K562 (cell line): ENCODE data around the gene KIF20B. TPM values are rescaled to one million over a fixed set of nuclear protein-coding genes. Genes with fewer than 3 reads are reported as not detected.

Experiments
- BDP1 ChIP-seq: IDR thresholded peaks from 3 replicates; pipeline ENCODE4 v1.6.1; 2011; ENCODE audit not compliant: insufficient read length, insufficient read depth
- CBX1 ChIP-seq: sonication (generic); IDR thresholded peaks from 2 replicates; pipeline ENCODE4 v1.6.1; 2016; ENCODE audit warnings: antibody characterized with exemption, low read depth, mild to moderate bottlenecking
- CEBPG ChIP-seq, 3 experiments: fragments of 200-800 bp in 1 of 3; sonication (Bioruptor generic) in 1 of 3; sonication (generic) in 1 of 3; formaldehyde crosslinking in 1 of 3; IDR thresholded peaks in 2 of 3; conservative IDR thresholded peaks in 1 of 3; 2 replicates each; pipeline versions ENCODE4 v1.6.1 to v1.8.0; 2016 to 2022; ENCODE audit warnings: missing compliant biosample characterization in 2 of 3, missing genetic modification characterization in 2 of 3, mild to moderate bottlenecking in 1 of 3, missing genetic modification reagents in 1 of 3
- CHD2 ChIP-seq: IDR thresholded peaks from 2 replicates; pipeline ENCODE4 v1.6.1; 2011; ENCODE audit warnings: low read depth, low read length
- EHMT2 ChIP-seq: fragments of 450-650 bp; IDR thresholded peaks from 2 replicates; pipeline ENCODE4 v1.6.1; 2018; ENCODE audit warnings: antibody characterized with exemption
- FOS ChIP-seq: IDR thresholded peaks from 3 replicates; pipeline ENCODE4 v1.6.1; 2011; ENCODE audit not compliant: insufficient read length; ENCODE audit errors: extremely low read depth
- GTF2F1 ChIP-seq: IDR thresholded peaks from 2 replicates; pipeline ENCODE4 v1.6.1; 2011; ENCODE audit warnings: low read depth, low read length, improper control_type of control experiment
- HDAC3 ChIP-seq: fragments of 450-650 bp; IDR thresholded peaks from 2 replicates; pipeline ENCODE4 v1.6.1; 2018; ENCODE audit warnings: borderline replicate concordance, mild to moderate bottlenecking, moderate library complexity; ENCODE audit not compliant: partially characterized antibody
- KAT7 ChIP-seq: sonication (generic); formaldehyde crosslinking; IDR thresholded peaks from 2 replicates; pipeline ENCODE4 v1.8.0; 2022; ENCODE audit warnings: missing genetic modification reagents, mild to moderate bottlenecking, borderline replicate concordance
- KLF1 ChIP-seq: fragments of 450-650 bp; IDR thresholded peaks from 2 replicates; pipeline ENCODE4 v1.6.1; 2016; ENCODE audit warnings: missing genetic modification characterization, missing compliant biosample characterization
- LCOR ChIP-seq: sonication (generic); formaldehyde crosslinking; IDR thresholded peaks from 2 replicates; pipeline ENCODE4 v1.8.0; 2022; ENCODE audit warnings: mild to moderate bottlenecking, missing genetic modification reagents
- MCM2 ChIP-seq: fragments of 450-650 bp; IDR thresholded peaks from 2 replicates; pipeline ENCODE4 v1.6.1; 2017; ENCODE audit warnings: low read depth, mild to moderate bottlenecking
- MTA3 ChIP-seq: fragments of 450-650 bp; formaldehyde crosslinking; IDR thresholded peaks from 2 replicates; pipeline ENCODE4 v1.6.1; 2017; ENCODE audit warnings: mild to moderate bottlenecking, borderline replicate concordance
- NFRKB ChIP-seq: fragments of 450-650 bp; IDR thresholded peaks from 2 replicates; pipeline ENCODE4 v1.6.1; 2016; ENCODE audit warnings: low read depth
- NFYB ChIP-seq: IDR thresholded peaks from 2 replicates; pipeline ENCODE4 v1.6.1; 2011; ENCODE audit warnings: mild to moderate bottlenecking, moderate library complexity; ENCODE audit not compliant: insufficient read length; ENCODE audit errors: extremely low read depth
- RBFOX2 ChIP-seq: fragments of 200-400 bp; formaldehyde crosslinking; IDR thresholded peaks from 2 replicates; pipeline ENCODE4 v1.6.1; 2017; ENCODE audit warnings: low read depth, mild to moderate bottlenecking, low read length, moderate library complexity
- SMARCE1 ChIP-seq: fragments of 450-650 bp; IDR thresholded peaks from 2 replicates; pipeline ENCODE4 v1.7.1; 2016; ENCODE audit warnings: mild to moderate bottlenecking
- TAF9B ChIP-seq: fragments of 450-650 bp; IDR thresholded peaks from 2 replicates; pipeline ENCODE4 v1.6.1; 2018; ENCODE audit warnings: mild to moderate bottlenecking; ENCODE audit not compliant: partially characterized antibody
- TRIM24 ChIP-seq, 2 experiments: fragments of 450-650 bp; IDR thresholded peaks; 2 replicates each; pipeline ENCODE4 v1.6.1; 2016
- ZKSCAN1 ChIP-seq: fragments of 150-350 bp; IDR thresholded peaks from 2 replicates; pipeline ENCODE4 v1.6.1; 2016; ENCODE audit warnings: low read depth, low read length
- ZKSCAN8 ChIP-seq: fragments of 200-800 bp; sonication (Bioruptor generic); IDR thresholded peaks from 2 replicates; pipeline ENCODE4 v1.6.1; 2016; ENCODE audit warnings: missing genetic modification characterization, missing compliant biosample characterization
- ZNF707 ChIP-seq: fragments of 250-450 bp; sonication (Bioruptor Pico); conservative IDR thresholded peaks from 2 replicates; pipeline ENCODE4 v1.8.0; 2022; ENCODE audit warnings: inconsistent platforms, mild to moderate bottlenecking, moderate library complexity
- polyA plus RNA-seq, 8 experiments: library from polyadenylated mRNA; depleted of rRNA in 4 of 8; stranded (reverse) in 5 of 8; unstranded in 3 of 8; fragments of >200 nt; fragmentation: Nextera tagmentation in 2 of 8; fragmentation: Illumina TruSeq in 1 of 8; extraction: Ambion mirVana in 2 of 8; extraction: Trizol in 1 of 8; gene quantifications; 2 replicates each; pipeline versions ENCODE4 v1.2.1 to v1.2.3, GENCODE V29; 2011 to 2014; ENCODE audit warnings: inconsistent platforms in 1 of 8, missing spikeins in 1 of 8
- total RNA-seq, 7 experiments: library from RNA; depleted of rRNA in 6 of 7; stranded (reverse); fragments of >200 nt in 6 of 7; fragmentation: Illumina TruSeq in 2 of 7; extraction: Trizol in 2 of 7; gene quantifications; 2 replicates each; pipeline versions ENCODE4 v1.2.1 to v1.2.3, GENCODE V29; 2011 to 2021; ENCODE audit warnings: low replicate concordance in 1 of 7
- TF ChIP-seq, protein P1 (sequence below): IDR thresholded peaks from 3 replicates; pipeline ENCODE4 v1.6.1; 2011; ENCODE audit warnings: borderline replicate concordance, mild to moderate bottlenecking; ENCODE audit not compliant: insufficient read length, insufficient read depth
- TF ChIP-seq, protein P2 (sequence below): fragments of 200-400 bp; formaldehyde crosslinking; IDR thresholded peaks from 2 replicates; pipeline ENCODE4 v1.6.1; 2017; ENCODE audit warnings: mild to moderate bottlenecking, low read depth, low read length, moderate library complexity

Gene KIF20B
- total and polyA plus RNA-seq, 9 of the 15 experiments (the other 6 are each of a cell fraction or from before 2014, with no cell fraction given): 18.6 to 56.5 (median 32.9) TPM

DNA sequence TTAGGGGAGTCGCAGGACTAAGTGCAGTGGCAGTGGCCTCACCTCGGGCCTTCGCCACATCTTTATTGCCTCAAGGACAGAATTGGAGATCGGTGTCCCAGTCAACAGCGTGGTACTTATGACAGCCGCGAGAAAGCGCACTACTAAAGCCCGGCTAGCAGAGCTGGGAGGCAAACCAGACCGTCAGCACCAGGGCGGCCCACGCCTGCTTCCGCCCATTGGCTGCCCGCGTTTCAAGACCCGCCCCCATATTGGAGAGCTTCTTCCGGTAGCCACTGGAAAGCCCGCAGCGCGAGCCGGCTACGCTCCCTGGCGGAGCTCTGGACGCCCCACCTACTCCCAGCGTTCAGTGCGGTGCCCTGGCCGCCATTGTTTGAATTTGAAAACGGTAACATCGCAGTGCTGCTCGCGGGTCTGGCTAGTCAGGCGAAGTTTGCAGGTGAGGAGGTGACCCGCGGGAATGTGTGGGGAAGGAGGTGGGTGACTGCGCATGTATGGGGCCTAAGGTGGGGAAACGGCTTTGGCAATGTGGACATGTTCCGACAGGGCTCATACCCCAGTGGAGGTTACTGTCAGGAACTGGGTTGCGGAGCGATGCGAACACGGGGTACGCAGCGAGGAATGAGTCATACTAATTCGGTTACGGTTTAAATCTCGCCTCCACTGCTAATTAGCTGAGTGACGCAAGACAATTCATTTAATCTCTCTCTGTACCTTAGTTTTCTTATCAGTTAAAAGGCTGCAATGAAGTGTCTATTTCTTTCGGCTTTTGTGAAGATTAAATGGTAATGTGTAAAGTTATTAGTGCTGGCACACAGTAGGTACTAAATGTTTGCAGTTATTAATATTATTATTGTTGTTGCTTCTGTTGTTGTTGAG is at the start of gene KIF20B (continued):
- TF ChIP-seq CBX1: 0 out of 2 replicates have a peak, but pooled peaks have one; percentile 31
- peak in 1 of 2 experiments; percentile 62; a peak in 2 of 4 replicates for TF ChIP-seq TRIM24 (IDR thresholded peaks at IDR 0.05)
- TF ChIP-seq TAF9B: peak; percentile 75
- no peak for TF ChIP-seq BDP1
- TF ChIP-seq CEBPG (CRISPR knock-in tag; IDR thresholded peaks at IDR 0.05): peak; percentile 63; the same call in 1 of the 2 replicates
- peak in 1 of 2 experiments; percentile 79; a peak in 2 of 4 replicates for TF ChIP-seq CEBPG (tag; conservative IDR thresholded peaks at IDR 0.05 in 1 of 2, IDR thresholded peaks at IDR 0.05 in 1 of 2)
- 0 out of 2 replicates have a peak, but pooled peaks have one; percentile 28 for TF ChIP-seq GTF2F1
- peak; percentile 80 for TF ChIP-seq NFYB
- 0 out of 2 replicates have a peak, but pooled peaks have one; percentile 39 for TF ChIP-seq MTA3
- no peak for TF ChIP-seq EHMT2
- peak; percentile 51; the same call in 1 of the 2 replicates for TF ChIP-seq CHD2
- peak; percentile 97 for TF ChIP-seq RBFOX2
- peak; percentile 39; the same call in 1 of the 2 replicates for TF ChIP-seq SMARCE1
- no peak for TF ChIP-seq MCM2
- peak; percentile 90 for TF ChIP-seq NFRKB
- peak; percentile 64; the same call in 1 of the 2 replicates for TF ChIP-seq ZKSCAN1
- no peak for TF ChIP-seq HDAC3
- peak; percentile 95; the same call in 1 of the 2 replicates for TF ChIP-seq LCOR
- TF ChIP-seq KAT7 (CRISPR knock-in tag): peak; percentile 93; the same call in 1 of the 2 replicates
- TF ChIP-seq ZNF707 (CRISPR knock-in tag): no peak
- peak; percentile 94 for TF ChIP-seq ZKSCAN8
- TF ChIP-seq FOS: peak; percentile 40
- 0 out of 2 replicates have a peak, but pooled peaks have one; percentile 27 for TF ChIP-seq KLF1 (tag)
- TF ChIP-seq, protein P1, sequence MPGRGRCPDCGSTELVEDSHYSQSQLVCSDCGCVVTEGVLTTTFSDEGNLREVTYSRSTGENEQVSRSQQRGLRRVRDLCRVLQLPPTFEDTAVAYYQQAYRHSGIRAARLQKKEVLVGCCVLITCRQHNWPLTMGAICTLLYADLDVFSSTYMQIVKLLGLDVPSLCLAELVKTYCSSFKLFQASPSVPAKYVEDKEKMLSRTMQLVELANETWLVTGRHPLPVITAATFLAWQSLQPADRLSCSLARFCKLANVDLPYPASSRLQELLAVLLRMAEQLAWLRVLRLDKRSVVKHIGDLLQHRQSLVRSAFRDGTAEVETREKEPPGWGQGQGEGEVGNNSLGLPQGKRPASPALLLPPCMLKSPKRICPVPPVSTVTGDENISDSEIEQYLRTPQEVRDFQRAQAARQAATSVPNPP: no peak
- TF ChIP-seq, protein P2, sequence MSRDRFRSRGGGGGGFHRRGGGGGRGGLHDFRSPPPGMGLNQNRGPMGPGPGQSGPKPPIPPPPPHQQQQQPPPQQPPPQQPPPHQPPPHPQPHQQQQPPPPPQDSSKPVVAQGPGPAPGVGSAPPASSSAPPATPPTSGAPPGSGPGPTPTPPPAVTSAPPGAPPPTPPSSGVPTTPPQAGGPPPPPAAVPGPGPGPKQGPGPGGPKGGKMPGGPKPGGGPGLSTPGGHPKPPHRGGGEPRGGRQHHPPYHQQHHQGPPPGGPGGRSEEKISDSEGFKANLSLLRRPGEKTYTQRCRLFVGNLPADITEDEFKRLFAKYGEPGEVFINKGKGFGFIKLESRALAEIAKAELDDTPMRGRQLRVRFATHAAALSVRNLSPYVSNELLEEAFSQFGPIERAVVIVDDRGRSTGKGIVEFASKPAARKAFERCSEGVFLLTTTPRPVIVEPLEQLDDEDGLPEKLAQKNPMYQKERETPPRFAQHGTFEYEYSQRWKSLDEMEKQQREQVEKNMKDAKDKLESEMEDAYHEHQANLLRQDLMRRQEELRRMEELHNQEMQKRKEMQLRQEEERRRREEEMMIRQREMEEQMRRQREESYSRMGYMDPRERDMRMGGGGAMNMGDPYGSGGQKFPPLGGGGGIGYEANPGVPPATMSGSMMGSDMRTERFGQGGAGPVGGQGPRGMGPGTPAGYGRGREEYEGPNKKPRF: no peak
